ENCODE data around the gene ETV3.
"Not testable (repeated sequence)": the region's sequence is repeated elsewhere in the genome, so short reads cannot be mapped to it uniquely, and the experiment has no call there.

Gene ETV3

GRCh38 chr1:157138220-157139051, at the start of gene ETV3:
TSS of gene ETV3 (minus strand) at chr1:157138395. CDS start at chr1:157136352, 2,043 bp downstream.
- DNase-seq: peak; percentile 94

GRCh38 chr1:157186281-157186992, 48.2 kb upstream of the ETV3 start:
- no peak for DNase-seq

DNA sequence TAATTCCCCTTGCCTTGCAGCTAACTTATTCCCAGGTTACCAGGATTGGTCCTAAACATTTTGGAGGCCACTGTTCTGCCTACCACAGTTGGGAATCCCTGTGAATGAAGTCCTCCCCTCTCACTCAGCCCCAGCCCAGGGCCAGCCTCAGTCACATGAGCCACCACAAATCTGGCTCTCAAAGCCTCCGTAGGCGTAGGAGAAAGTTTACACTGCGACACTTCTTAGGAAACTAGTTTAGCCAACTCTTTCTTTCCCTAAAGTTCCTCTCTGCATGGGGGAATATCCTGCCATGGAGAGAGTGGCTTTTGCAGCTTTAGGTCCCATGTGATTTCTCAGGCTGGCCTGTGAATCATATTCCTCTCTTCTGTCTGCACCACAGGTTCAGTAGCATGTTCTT, 45.7 kb upstream of the ETV3 start:
- no peak for DNase-seq

GRCh38 chr1:157182371-157182770, 44.2 kb upstream of the ETV3 start:
- not testable (repeated sequence) for DNase-seq

- DNase-seq: no peak
These were observed 43.6 kb upstream of the ETV3 start for GRCh38 chr1:157181790-157182189.

DNA sequence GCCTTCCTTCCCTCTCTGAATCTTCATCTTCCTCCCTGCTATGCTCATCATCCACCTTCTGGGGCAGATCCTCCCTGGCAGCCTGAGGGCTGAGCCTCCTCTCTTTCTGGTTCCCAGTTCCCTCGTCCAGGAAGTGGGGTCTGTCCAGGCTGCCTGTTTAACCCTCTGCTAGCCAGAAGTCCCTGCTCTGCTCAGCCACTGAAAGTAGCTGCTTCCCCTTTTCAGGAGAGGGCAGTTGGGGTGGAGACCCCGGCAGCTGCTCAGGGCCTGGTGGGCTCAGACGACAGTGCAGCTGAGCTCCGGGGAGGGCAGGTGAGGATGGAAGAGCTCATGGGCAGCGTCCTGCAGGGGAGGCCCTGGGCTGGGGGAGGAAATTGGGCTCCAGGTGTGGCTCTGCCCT, 43.1 kb upstream of the ETV3 start:
- no peak for DNase-seq

DNA sequence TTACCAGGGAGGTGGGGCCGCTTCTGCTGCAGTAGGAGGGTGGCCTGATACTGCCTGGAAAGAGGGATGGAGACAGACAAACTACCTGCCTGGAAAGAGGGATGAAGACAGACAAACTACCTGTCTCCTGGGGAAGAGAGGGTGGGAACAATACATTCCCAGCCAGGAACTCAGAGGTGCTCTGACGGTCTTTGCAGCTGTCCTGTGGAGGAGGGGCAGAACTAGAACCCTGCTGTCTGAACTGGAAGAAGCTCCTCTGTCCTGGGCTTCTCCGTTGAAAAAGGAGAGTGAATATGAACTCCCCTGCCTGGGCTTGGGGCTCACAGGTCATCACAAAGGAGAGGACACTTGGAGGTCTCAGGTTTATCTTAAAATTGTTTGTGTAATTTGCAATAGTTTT, 40.3 kb upstream of the ETV3 start:
- no peak for DNase-seq

DNA sequence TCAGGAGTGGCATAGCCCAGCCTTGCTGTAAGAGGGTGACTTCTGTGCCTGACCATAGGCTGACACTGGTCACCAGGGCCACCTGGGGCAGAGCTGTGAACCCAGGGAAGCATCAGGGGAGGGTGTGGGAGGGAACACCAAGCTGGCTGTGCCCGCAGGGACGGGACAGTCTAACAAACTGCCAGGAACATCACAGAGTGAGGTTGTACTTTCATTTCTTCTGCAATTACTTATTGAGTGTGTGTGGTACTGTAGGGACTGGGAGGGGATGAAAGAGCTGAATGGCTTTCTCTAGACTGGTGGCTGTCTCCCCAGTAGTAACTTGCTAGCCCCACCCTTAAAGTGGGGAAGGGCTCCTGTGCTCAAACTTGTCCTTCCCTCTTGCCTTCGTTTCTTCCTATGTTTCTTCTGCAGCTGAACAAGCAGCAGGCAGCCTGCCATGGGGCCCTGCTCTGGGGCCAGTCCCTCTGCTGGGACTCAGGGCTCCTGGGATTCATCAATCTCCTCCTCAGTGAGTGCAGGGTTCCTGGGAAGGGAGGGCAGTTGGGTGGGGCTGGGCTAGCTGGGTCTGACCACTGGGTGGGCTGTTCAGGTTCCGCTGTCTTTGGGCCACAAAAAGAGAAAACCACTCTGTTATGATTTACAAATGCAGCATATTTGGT, 39.7 kb upstream of the ETV3 start:
- no peak for DNase-seq

DNA sequence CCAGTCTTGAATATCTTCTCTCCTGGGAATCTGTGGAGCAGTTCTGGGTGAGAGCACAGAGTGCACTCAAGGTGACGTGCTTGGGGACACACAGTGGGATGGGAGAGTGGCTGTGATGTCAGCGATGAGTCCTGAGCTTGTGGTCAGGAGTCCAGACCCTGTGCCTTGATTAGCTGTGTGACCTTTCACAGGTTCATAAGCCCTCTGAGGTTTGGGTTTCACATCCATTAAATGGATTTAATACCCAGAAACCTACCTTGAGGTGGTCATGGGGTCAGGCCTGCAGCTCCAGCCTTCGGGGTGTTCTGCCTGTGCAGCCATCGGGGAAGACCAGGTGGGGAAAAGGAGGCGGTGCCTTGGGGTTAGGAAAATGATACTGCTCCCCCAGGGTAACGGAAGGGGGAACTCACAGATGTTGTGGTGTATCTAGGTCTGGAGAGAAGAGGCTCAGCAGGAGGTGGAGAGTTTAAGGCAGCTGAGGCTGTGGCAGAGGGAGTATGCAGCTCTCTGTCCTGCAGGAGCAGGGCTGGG, 38.5 kb upstream of the ETV3 start:
- DNase-seq: no peak

DNA sequence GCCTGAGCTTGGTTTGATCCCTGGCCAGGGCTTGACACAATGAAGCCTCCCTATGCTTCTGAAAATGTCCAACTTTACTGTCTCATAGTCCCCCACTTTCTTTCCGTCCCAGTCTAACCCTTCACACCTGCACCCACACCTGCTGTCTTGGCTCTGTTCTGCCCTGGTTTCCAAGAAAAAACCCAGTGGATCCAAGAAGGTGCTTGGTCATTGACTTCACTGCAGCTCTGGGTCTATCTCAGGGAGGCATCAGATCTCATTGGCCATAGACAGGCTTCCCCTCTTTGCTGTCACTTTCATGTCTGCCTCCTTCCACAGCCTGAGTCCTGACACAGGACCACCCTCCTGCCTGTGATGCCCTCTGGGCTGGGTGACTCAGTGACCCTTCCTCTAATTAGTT, 37.8 kb upstream of the ETV3 start:
- no peak for DNase-seq

- no peak for DNase-seq
These were observed 35.8 kb upstream of the ETV3 start for GRCh38 chr1:157173900-157174410.

DNA sequence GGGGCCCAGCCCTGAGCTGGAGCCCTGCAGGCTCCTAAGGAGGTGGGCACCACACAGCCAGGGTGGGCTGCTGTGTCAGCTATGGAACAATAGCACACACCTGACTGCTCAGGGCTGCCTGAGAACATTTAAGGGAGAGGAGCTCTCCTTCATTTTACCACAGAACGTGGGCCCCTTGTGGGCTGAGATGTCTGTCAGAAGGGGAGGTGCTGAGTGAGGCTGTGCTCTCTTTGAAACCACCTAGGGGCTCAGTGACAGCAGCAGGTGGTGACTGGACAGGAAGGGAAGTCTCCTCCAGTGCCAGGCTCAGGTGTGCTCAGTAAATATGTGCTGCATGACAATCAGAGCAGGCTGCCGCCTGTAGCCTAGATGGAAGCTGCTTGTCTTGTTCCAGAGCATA, 35.0 kb upstream of the ETV3 start:
- not testable (repeated sequence) for DNase-seq

- not testable (repeated sequence) for DNase-seq
These were observed 34.4 kb upstream of the ETV3 start for GRCh38 chr1:157172591-157172990.

DNA sequence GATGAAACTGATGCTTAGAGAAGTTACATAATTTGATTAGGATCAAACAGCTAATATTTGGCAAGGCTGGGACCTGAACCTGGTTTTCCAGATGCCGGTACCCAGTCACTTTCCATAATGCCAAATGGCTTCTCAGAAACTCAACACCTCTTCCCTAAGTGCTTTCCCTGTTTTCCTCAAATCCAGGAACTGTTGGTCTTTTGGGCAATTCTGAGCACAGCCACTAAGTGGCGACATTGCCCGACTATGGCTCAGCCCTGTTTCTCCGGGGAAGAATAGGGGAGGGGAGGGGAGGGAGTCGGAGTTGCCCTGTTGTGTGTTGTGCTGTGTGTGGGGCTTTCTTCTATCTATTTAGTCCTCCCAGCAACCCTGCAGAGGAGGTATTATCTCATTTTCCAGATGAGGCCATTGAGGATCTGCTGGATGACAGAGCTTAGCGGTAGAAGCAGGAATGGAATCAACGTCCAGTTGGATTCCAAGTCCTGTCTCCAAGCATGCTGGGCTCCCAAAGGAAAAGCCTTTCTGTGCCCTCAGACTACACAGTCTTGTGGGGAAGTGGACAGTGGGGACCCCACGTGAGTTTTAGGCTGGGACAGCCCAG, 33.8 kb upstream of the ETV3 start:
- not testable (repeated sequence) for DNase-seq

DNA sequence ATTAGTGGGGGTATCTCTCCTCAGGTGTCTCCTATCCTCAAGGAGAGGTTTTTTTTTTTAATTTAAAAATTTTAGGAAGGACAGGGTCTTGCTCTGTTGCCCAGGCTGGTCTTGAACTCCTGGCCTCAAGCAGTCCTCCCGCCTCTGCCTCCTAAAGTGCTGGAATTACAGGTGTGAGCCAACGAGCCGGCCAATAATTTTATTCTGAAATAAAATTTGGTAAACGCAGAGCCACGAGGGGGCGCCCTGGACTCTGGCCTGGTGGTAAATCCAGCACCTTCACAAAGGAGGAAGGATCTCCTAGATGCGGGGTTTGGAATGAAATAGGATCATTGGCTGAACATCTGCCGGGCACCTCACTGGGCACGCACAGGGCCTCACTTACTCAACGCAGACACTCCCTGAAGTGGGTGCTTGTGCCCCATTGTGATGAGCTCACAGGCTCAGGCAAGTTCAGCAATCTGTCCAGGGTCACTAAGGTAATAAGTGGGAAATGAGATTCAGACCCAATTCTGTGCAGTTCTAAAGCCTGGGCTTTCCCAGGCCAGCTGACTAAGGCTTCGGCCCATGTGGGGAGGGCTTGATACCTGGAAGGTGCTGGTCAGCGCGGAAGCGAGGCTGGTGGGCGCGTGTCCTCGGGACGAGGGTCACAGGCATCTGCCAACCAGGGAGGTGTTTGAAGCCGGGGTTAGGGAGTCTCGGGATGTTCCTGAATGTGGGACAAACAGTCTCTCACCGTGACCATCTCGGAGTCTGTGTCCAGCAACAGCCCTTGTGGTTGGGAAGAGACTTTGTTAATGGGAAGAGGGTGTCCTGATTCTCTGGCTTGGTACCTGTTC, 32.7 kb upstream of the ETV3 start:
- peak; percentile 40 for DNase-seq

- DNase-seq: no peak
These were observed 29.8 kb upstream of the ETV3 start for GRCh38 chr1:157168015-157168414.

DNA sequence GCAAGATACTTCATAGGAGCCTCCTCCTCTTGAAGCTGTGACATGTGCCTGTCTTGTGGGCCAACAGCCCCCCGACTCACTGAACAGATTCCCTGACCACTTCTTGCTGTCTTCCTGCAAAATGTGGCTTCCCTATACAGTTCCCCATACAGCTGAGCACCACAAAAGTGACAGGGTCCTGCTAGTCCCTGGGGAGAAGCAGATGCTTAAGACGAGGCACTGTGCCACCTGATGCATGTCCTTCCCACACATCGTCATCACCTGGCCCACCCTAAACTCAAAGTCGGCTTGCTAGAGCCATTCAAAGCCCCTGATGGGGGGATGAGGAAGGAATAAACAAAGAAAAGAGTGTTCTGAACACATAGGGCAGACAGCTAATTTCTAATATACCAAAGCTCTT, 29.2 kb upstream of the ETV3 start:
- DNase-seq: no peak

DNA sequence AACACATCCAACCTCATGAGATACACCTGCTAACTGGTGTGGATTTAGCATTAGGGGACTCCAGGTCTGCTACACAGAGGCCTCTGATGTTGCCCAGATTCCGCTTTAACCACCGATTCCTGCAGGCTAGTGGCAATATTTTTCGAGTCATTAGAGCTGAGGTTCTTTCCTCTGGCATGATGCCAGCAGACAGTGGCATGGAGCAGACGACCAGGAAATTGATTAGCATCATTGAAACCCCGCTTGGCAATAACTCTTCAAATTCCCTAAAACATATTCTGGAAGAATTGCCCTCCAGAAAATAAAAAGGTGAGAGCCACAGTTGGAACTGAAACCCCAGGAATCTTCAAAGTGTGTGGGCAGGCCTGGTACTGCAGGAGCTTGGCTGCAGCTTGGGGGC, 28.4 kb upstream of the ETV3 start:
- DNase-seq: no peak

DNA sequence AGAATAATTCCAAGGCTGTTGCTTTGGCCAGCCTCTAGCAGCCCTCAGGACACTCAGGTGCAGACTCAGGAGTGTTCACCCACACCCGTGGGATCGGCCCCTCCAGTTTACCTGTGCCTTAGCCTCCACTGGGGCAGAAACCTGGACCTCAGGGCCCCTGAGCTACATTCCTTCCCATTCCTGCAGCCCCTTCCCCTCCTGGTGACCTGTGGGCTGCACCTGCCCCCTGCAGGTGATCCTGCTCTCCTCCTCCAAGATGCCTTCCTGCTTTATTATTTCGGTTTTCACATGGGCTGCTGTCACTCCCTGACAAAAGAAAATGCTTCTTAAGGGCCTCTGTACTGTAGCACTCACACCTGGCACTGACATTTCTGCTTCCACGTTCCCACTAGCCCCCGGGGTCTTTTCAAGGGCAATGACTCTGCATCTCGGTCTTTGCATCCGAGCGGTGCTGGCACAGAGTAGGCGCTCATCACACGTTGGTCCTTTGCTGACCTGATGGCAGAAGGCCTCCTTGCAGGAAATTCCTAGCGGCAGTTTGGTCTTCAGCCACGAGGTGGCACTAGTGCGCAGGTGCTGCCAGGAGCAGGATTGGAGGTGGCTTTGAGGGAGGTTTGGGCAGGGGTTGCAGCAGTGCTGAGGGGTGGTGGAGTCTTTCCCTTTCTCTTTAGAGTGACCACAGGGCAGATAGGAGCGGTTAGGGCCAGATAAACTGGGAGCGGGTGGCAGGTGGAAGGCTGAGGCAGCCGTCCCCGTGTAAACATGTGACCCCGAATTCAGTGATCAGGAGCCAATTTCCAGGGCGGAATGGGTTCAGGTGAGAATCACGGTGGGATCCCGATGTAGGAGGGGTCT, 25.3 kb upstream of the ETV3 start:
- DNase-seq: peak; percentile 75

- DNase-seq: no peak
These were observed 24.1 kb upstream of the ETV3 start for GRCh38 chr1:157162345-157162744.

DNA sequence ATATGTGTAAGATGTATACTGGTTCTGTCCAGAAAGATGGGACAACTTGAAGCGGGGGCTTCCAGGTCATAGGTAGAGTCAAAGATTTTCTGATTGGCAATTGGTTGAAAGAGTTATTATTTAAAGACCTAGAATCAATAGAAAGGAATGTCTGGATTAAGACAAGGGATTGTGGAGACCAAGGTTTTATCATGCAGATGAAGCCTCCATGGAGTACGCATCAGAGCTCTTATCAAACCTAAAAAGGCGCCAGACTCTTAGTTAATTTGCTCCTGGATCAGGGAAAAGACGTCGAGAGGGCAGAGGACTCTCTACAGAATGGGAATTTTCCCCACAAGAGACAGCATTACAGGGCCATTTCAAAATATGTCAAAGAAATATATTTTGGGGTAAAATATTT, 23.7 kb upstream of the ETV3 start:
- no peak for DNase-seq
